Endometrial microvascular endothelial cells (primary cell): Measurements from ENCODE around the gene ENTPD1. TPM values are rescaled to one million over a fixed set of nuclear protein-coding genes. Genes with fewer than 3 reads are reported as not detected.

ENCODE experiments used
- in situ Hi-C: cut with HindIII; loops from 2 replicates; pipeline ENCODE4 v1.10.0; 2017; ENCODE audit warnings: low sequenced_read_pairs, low pct_unique_long_range_greater_than_20kb; ENCODE audit errors: inconsistent ontology term
- total RNA-seq: library from RNA; depleted of rRNA; stranded (reverse); fragments of >200 nt; gene quantifications from one replicate; pipeline ENCODE4 v1.2.3, GENCODE V29; 2015; ENCODE audit errors: inconsistent ontology term

ENTPD1 gene
- total RNA-seq, 1 donor from 2014 or later = 10.7 TPM

DNA sequence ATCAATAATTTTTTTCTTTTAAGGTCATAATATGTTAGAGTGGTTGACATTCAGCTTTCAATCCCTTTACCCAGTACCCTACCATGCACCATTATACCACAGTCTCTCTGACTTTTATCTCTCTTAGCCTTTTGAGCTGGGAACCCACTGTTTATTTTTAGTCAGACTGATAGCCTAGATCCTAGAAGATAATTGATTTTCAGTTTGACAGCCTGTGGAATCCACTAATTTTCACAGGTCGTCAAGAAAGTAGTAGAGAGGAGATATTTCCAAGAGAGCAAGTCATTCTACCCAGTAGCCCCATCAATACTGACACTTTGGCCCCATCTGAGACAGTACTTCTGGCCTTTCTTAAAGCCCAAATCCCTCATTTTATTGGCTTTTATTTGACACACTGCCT, 84.7 kb downstream of the ENTPD1 start:
- in situ Hi-C loops = no loop called here

DNA sequence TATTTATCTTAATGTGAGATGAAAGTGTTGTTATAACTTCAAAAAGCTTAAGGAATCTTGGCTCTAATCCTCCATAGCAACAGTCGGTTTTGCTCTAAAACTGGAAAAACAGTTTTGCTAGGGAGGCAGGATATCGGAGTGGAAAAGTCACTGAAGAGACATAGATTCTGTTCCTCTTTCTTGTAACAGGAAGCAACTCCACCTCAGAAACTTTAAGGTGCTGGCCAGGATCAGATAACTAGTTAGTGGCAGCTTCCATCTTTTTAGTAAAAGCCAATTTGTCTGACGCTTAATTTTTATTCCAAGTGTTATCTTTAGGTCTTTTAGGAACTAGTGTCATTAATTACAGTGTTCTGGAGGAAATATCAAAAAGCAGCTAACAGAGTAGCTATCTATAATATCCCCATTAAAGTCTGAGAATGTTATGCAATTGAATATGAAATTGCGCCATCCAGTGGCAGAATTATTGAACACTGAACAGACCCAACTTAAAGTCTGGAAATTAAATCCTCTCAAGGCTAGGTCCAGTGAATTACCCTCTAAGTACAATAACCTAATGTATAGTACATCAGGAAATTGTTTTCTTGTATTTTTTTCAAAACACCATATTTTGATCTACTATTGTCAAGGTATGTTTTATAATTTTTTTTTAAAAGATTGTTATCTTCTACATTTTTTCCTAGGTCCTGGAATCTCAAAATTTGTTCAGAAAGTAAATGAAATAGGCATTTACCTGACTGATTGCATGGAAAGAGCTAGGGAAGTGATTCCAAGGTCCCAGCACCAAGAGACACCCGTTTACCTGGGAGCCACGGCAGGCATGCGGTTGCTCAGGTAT, 85.9 kb downstream of the ENTPD1 start:
- in situ Hi-C loops = no loop called here

DNA sequence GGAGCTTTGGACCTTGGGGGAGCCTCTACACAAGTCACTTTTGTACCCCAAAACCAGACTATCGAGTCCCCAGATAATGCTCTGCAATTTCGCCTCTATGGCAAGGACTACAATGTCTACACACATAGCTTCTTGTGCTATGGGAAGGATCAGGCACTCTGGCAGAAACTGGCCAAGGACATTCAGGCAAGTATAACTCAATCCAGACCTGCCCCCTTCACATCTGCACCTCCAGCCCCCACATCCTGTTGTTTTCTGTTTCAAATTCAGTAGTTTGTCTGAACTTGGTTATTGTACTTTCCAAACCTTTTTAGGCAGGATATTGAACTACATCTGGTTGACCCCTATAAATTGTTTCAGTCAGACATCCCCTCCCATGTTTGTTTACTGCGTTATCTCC, 89.4 kb downstream of the ENTPD1 start:
- in situ Hi-C loops = no loop called here

DNA sequence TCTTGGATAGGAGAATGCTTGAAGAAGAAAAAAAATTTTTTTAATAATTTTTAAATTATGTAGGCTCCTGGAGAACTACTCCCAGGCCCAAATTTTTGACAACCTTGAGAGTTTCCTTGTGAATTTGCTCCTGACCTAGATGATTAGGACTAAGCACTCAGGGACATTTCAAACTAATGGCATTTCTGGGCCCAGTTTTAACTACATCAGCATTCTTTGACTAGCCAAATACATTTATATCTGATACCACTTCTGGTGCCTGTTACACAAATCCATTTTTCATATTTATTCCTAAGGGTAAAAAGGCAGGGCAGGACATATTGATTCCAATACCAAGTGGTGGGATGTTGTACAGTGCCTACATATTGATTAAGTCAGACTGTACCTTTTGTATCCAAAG, 91.0 kb downstream of the ENTPD1 start:
- in situ Hi-C loops = no loop called here

DNA sequence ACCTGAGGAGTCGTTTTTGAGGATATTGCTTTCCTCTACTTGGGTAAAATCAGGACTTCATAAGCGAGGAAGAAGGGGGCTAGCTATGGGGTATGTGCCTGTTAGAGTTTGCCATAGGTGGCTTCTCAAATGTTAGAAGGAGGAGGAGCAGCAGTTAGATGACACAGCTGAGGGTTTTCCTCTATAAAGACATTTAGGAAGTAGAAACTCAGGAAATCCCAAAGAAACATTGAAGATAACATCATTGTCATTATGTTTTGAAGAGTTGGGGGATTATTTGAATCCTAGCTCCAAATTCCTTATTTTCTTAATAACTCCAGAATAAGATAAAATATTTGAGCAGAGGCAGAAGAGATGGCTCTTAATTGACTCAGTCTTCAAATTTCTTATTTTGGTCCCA, 92.9 kb downstream of the ENTPD1 start:
- in situ Hi-C loops = no loop called here

DNA sequence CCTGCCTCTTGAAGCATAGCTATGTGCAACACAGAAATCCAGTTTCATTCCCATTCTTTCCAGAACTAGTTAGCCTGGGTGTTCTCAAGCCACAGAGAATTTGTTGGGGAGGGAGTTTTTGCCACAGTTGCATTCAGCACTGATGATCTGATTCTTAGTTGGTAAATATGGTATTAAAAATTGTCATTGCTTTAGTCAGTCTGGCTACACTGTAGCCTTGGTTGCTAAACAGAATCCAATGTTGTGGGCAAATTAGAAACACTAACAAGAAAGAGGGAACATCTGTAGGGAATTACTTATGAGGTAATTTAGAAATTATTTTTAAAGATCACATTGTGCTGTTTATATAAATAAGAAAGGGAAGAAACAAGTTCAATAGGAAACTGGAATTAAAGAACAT, 94.8 kb downstream of the ENTPD1 start:
- in situ Hi-C loops = loop anchor here (25.0 kb wide), 1 partner anchor 163 kb away; the partner anchor contains the start of gene TCTN3

DNA sequence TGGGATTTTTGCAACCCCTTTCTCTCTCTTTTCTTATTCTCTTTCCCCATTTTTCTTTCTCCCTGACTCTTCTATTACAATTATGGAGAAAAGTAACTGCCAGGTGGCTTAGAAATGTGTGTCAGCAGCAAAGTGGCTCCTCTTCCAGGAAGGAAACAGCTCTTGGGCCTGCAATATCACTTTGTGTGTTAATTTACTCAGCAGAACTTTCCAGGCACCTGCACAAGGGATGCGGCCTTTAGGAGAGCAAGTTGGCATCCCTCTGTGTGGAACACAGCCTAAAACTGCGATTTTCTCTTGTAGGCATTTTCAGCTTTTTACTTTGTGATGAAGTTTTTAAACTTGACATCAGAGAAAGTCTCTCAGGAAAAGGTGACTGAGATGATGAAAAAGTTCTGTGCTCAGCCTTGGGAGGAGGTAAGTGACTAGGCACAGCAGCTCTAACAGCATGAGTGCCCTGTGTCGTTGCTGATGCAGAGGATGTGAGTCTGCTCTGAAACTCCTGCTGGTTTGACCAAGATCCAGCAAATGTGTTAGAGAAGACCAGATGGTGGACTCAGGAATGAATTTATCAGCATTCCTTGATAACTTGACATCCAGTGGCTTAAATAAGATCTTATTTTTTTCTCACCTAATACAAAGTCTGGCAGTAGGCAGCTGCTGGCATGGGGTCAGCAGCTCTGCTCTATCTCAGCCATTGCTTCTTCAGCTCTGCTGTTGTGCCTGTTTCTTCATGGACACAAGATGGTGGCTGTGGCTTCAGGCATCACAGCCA, 104.4 kb downstream of the ENTPD1 start:
- in situ Hi-C loops = loop anchor here (25.0 kb wide), 1 partner anchor 173 kb away; the partner anchor contains the start of gene TCTN3

DNA sequence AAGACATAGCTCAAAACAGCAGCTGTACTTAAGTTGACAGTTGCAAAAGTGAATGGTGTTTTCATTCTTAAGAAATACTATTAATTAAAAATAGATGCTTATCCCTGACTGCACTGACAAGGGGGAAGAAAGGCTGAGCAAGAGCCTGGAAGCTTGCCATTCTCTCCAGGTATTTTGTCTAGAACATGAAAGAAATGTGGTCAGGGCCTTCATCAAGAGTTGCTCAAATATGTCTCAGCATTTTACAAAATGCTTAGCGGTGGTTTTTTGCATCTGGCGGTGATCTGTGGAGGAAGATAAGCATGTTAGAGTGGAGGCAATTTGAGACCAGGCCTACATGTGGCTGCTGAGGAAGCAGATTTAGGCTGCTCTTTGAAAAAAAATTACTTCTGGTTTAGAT, 105.4 kb downstream of the ENTPD1 start:
- in situ Hi-C loops = loop anchor here (25.0 kb wide), 1 partner anchor 174 kb away; the partner anchor contains the start of gene TCTN3

DNA sequence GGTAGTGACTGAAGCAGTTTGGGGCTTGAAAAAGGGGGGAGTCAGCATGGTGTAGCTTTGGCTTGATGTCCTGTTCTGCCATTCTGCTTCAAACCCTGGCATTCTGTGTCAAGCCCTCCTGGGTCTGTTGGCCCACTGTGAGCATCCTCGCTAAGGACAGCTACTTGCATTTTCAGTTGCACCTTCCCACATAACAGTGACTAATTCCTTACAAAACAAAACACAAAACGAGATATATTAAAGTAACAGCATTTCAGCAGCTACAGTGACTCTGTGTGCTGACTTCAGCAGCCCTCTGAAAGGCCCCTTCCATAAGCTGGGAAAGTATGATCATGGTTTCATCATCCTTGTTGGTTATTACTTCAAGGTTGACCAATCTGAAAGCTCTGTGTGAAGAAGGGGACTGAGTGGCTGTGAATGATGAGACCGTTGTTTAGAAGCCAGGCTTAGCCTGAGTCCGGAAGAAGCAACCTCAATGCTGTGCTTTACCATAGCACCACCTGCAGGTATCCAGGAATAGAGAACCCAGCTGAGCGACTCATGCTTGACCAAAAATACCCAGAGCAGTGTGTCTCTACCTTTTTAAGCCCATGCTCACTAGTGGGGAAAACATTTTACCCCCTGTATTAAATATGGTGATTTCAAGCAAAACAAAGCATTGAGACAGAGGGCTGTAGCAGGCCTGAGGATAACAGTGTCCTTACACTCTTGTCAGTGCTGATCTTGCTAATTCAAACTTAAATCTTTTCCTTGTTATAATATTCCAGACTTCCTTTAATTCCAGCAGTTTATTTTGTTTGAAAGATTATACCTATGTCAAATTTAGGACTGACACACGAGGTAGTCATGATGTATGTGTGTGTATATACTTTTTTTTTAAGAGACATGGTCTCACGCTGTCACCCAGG, 109.2 kb downstream of the ENTPD1 start:
- in situ Hi-C loops = loop anchor here (25.0 kb wide), 1 partner anchor 178 kb away; the partner anchor contains the start of gene TCTN3

DNA sequence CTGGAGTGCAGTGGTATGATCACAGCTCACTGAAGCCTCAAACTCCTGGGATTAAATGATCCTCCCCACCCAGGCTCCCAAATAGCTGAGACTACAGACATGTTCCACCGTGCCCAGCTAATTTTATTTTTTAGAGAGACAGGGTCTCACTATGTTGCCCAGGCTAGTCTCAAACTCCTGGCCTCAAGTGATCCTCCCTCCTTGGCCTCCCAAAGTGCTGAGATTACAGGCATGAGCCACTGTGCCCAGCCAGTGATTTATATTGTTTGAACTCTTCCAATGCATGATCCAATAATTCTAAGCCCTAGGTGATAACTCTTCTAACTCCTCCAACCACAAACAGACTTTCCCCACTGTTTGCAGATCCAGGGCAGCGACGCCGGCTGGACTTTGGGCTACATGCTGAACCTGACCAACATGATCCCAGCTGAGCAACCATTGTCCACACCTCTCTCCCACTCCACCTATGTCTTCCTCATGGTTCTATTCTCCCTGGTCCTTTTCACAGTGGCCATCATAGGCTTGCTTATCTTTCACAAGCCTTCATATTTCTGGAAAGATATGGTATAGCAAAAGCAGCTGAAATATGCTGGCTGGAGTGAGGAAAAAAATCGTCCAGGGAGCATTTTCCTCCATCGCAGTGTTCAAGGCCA, 110.0 kb downstream of the ENTPD1 start:
- in situ Hi-C loops = loop anchor here (25.0 kb wide), 1 partner anchor 179 kb away; the partner anchor contains the start of gene TCTN3

DNA sequence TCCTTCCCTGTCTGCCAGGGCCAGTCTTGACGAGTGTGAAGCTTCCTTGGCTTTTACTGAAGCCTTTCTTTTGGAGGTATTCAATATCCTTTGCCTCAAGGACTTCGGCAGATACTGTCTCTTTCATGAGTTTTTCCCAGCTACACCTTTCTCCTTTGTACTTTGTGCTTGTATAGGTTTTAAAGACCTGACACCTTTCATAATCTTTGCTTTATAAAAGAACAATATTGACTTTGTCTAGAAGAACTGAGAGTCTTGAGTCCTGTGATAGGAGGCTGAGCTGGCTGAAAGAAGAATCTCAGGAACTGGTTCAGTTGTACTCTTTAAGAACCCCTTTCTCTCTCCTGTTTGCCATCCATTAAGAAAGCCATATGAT, 110.5 kb downstream of the ENTPD1 start:
- in situ Hi-C loops = loop anchor here (25.0 kb wide), 1 partner anchor 179 kb away; the partner anchor contains the start of gene TCTN3

DNA sequence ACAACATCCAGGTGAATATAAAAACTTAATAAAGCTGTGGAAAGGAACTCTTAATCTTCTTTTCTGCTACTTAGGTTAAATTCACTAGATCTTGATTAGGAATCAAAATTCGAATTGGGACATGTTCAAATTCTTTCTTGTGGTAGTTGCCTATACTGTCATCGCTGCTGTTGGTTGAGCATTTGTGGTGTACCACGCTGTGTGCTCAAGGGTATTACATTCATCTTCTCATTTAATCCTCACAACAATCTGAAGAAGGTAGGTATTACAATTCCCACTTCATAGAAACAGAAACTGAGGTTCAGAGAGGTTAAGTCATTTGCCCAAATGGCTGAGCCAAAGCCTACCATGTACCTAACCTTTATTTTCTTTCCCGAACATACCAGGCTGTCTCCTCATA, 111.9 kb downstream of the ENTPD1 start:
- in situ Hi-C loops = loop anchor here (25.0 kb wide), 1 partner anchor 181 kb away; the partner anchor contains the start of gene TCTN3

DNA sequence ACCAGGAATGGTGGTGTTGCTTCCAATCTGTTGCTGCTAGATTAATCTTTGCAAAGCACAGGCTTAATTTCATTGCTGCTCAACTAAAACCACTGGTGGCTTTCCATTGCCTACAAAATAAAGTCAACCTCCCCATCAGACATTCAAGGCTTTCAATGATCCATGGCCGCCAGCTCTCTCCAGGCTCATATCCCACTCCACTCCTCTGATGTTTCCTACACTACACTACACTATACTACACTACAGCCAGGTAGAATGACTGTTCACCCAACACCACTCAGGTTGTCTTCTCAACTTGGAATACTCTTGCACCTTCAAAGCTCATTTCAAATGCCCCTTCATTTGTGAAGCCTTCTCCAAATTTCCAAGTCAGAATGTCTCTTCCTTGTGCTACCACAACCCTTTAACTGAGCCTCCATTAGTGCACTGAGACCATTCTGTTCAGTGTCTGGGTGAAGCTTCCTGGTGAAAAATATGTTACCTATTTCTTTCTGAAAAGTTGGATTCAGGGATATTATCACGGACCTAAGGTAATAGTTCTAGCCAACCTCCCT, 116.3 kb downstream of the ENTPD1 start:
- in situ Hi-C loops = loop anchor here (25.0 kb wide), 1 partner anchor 185 kb away; the partner anchor contains the start of gene TCTN3

DNA sequence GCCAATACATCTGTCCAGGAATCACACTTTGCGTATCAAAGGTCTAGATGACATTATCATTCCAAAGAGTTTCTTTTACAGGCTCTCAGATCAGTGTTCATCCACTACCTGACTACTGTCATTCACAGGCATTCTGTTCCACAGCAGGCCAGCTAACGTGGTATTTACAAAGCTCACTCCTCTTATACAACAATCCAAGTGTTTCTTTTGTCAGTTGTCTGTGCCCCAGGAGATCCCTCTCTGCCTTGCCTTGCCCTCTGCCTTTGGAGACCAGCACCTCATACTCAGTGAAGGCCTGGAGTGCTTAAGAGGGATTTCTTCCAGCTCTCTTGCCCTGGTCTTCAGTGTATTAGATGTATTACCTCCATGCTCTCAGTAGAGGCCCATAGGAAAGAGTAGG, 117.2 kb downstream of the ENTPD1 start:
- in situ Hi-C loops = loop anchor here (25.0 kb wide), 1 partner anchor 186 kb away; the partner anchor contains the start of gene TCTN3

DNA sequence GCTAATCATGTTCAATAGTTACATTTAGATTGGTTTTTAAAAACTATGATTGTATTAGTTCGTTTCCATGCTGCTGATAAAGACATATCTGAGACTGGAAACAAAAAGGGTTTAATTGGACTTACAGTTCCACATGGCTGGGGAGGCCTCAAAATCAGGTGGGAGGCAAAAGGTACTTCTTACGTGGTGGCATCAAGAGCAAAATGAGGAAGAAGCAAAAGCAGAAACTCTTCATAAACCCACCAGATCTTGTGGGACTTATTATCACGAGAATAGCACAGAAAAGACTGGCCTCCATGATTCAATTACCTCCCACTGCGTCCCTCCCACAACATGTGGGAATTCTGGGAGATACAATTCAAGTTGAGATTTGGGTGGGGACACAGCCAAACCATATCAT, 117.7 kb downstream of the ENTPD1 start:
- in situ Hi-C loops = loop anchor here (25.0 kb wide), 1 partner anchor 186 kb away; the partner anchor contains the start of gene TCTN3

DNA sequence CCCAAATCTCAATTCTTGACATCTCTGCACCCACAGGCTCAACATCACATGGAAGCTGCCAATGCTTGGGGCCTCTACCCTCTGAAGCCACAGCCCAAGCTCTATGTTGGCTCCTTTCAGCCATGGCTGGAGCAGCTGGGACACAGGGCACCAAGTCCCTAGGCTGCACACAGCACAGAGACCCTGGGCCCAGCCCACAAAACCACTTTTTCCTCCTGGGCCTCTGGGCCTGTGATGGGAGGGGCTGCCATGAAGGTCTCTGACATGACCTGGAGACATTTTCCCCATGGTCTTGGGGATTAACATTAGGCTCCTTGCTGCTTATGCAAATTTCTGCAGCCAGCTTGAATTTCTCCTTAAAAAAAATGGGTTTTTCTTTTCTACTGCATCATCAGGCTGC, 118.8 kb downstream of the ENTPD1 start:
- in situ Hi-C loops = loop anchor here (25.0 kb wide), 1 partner anchor 187 kb away; the partner anchor contains the start of gene TCTN3

DNA sequence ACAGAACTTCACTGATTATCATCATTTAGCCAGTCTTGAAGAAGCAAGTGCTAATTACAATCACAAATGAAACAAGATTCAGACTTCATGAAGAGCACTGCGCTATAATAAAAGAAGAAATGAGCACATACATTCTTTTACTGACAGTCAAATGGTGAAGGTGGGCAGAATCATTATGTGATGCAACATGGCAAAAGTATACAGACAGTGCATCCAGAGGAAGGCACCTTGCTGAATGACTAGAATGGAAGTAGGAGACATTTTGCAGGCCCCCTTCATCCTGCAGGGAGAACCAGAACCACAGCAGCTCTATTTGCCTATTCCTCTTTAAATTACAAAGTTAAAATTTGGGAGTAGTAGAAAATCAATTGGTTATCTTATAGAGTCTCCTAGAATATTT, 120.8 kb downstream of the ENTPD1 start:
- in situ Hi-C loops = no loop called here

DNA sequence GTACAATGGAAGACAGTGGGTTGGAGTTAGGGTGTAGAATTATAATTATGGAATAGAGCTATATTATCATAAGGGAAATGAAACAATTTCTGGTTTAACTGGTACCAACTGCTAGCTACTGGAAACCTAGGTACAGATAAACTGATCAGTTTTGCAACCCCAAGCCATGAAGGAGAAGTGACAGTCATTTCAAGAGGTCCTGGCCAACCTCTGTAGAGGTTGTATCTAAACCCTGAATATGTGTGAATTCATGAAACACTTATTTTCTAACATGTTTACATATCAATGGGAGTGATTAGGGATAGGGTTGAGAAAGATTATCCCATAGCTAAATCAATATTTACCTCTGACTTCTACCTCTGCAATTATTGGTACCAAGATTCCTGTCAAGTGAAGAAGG, 121.9 kb downstream of the ENTPD1 start:
- in situ Hi-C loops = no loop called here
